Fibroblast of gingiva (primary cell): Measurements from ENCODE around the gene DIP2C.

Source experiments
- DNase-seq: peaks from one replicate; pipeline ENCODE4 v3.0.0-alpha.2; 2011; ENCODE audit warnings: low read depth

DIP2C gene

DNA sequence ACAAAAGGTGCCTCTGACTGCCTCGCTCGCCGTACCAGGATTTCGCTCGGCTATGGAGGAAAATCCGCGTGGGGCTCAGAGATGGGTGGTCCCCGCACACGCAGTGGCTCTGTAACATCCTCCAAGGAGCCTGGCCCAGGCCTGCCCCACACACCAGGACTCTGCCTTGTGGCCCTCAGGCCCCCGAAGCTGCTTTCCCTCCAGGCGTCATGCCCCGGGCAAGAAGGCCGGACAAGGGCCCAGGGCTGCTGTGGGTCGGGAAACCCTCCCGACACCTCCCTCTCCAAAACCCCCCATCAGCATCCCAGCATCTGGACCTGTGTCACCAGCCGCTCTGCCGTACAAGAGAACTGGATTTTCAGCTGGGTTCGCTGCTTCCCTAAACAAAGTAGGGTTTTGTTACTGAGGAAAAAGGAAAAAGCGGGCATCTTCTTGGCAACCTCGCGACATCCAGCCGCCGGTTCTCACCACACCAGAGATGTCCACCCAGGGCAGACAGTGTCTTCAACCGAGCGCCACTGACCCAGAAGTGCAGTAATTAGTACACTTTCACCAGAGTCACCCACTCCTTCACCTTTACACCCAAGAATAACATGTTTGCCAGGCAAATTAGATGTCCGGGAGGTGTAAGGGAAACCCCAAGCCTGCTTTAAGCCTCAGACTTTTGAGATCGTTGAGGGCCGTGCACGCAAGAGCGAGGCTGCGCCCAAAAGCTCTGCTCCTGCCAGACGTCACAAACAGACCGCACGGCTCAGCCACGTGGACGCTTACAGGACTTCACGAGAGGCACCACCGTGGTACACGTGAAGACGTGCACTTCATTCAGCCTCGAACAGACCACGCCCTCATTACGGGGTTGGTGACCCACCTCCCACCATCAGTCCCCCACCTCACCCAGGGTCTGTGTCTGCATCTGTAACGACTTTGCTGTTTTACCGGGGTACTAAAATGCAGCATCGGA lies 62.2 kb downstream of the DIP2C start:
- DNase-seq: no peak

DNA sequence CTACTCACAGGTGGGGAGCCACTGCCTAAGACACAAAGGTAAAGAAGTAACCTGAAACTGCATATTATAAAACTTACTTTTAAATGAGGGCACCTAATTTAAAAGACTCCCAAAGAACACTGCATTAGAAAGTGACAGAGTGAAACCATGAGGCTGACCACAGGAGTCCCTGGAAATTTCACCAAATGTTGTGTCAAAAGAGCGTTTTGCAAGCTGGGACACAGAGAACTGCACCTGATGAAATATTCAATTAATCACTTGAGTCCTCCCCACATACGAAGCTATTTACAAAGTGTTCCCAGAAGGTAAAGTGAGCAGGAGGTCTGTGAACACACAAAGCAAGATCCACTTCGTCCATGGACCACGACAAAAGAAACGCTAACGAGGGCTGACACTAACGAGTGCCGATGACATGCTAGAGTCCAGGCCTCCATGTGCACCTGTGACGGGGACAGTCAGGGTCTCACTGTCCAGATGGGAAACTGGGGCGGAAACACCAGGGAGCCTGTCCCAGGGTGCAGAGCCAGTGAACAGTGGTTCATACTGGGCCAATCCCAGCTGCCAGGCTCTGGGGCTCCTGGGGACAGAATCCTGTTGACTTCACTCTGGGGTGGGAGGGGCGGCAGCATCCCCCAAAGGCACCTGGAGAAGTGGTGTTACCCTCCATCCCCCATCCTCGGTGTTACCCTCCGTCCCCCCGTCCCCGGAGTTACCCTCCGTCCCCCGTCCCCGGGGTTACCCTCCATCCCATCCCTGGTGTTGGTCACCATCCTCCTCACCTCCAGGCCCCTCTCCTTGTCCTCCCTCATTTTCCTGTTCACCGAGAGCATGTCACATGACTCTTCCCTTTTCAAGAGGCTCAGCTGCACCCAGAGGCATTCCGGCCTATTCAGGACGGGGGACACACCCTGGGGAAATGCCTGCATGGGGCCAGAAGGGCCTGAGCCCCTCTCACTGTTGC lies 63.4 kb downstream of the DIP2C start:
- no peak for DNase-seq

DNA sequence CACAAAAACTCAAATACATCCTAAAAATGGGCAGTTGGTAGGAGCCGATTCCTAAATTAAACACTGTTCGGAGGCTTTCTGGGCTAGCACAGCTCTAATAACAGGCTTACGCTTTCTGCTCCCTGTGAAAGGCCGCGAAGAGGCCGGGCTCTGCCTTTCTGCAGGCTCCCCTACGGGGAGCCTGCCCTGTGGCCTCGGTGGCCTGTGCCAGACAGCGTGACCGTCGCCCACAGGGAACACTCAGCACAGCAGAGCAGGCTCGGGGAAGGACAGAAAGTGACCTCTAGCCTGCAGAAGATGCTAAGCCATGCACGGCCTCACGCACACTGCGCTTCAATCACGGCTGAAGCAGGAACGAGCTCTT lies 64.2 kb downstream of the DIP2C start:
- DNase-seq: no peak

DNA sequence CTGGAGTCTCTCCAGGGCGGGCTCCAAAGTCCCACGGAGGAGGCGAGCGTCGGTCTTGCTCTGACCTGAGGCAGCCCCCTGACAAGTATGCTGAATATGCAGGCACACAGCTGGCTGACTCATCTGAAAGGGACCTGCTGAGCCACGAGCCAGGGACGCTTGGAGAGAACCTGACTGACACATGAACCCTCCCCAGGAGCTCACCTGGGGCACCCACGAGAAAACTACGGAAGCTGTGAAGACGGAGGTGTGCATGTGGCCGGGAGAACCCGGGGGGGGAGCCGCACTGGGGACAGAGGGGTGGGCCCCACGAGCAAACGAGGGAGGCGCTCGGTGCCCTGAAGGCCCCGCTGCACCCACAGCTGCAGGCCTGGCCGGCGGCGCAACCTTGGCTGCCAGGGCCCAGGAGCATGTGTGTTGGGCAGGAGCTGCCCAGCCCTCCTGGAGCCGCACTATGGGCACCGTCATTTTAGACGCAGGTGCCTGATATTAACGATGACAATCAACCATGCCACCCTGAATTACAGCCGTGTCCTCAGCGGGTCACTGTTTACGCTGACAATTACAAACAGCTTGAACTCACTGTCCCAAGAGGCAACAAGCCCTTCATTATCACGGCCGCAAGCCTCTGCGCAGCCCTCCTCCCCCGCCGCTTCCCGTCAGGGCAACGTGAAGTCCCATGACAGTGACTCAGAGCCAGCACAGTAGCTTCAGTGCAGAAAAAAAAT lies 64.7 kb downstream of the DIP2C start:
- DNase-seq: peak; percentile 83

DNA sequence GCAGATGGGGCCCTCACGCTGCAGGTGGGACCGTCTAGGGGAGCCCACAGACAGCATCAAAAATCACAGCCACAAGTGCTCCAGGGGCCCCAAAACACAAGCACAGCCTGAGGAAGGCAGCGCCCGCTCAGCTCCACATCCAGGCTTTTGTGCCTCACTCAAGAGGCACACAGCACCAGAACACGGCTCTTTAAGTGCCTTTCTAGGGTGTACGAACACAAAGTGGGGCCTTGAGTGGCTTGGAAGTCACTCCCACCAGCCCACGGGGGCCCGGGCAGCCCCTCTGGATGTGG lies 65.2 kb downstream of the DIP2C start:
- no peak for DNase-seq

DNA sequence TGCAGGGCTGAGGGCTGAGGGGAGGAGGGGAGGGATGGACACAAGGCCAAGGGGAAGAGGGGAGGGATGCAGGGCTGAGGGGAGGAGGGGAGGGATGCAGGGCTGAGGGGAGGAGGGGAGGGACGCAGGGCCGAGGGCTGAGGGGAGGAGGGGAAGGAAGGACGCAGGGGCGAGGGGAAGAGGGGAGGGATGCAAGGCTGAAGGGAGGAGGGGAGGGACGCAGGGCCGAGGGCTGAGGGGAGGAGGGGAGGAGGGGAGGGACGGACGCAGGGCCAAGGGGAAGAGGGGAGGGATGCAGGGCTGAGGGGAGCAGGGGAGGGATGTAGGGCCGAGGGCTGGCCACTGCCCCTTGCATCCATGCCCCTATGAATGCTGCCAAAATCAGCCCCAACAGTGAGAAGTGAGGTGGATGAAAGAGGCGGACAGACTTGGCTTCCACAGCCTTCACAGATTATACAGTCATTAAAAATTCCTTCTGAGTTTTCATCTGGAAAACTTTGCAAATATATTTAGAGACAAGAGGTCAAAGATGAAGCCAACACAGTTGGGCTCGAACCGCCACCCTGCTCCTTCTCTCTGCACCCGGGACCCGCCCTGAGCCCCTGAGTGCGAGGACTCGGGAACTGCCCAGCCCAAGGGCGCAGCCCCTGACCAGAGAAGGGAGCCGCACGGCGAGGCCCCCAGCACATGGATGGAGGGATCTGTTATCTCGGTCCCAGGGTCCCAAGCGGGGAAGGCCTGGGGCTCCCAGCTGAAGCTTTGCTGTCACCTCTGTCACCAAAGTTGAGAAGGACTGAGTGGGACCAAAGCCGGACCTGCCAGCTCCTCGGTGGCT lies 65.8 kb downstream of the DIP2C start:
- no peak for DNase-seq

DNA sequence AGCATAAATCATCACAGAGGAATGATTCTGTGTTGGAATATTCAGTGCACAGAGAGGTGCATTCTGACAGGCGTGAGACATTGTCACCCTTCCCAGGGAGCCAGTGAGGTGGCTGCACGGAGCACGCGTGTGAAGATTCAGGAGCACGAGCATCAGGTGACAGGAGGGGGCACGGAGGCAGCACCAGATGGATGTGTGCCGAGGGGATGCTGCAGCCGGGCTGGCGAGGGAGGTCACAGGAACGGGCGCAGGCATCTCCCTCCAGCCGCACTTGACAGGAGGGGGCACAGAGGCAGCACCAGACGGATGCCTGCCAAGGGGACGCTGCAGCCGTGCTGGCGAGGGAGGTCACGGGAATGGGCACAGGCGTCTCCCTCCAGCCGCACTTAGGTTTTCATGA lies 66.5 kb downstream of the DIP2C start:
- no peak for DNase-seq

DNA sequence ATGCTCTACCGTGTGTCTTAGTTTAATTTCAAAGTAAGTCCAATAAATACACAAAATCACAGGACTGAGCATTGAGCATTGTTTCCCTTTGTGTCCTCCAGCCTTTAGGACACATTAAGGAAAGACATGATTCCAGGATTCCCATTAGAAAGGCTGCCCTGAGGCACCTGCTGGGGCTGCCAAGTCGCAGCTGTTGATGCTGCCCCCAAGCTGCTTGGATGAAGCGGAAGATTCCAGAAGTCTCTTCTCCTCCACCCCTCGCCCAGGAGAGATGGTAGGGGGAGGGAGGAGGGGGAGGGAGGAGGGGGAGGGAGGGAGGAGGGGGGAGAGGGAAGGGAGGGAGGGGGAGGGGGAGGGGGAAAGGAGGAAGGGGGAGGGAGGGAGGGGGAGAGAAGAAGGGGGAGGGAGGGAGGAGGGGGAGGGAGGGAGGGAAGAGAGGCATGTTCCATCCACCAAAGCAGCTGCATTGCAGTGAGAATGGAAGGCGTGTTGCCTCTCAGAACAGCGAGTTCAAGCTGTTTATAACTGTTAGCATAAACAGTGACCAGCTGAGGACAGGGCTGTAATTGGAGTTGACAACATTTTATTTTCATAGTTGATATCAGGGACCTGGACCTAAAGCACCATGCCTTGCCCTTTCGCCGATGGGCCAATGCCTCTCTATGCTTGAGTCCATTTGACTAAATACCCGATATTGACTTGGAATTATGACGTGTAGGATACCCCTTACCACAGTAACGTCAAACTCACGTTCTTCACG lies 67.3 kb downstream of the DIP2C start:
- DNase-seq: no peak

DNA sequence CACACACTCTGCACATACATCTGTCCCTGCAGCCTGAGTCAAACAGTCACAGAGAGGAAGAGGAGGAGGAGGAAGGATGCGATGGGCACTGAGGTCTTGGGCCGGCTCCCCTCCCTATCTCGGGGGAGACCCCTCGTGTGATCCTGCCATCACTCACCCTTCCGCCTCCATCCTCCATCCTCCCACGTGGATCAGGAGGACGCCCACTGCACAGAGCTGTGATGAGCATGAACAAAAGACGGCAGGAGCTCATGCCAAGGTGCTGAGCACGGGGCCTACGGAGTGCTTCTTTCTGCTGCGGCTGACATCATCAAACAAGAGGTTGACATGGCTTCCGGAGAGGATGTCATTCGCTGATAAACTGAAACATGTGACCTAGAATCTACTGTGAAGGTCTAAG lies 68.0 kb downstream of the DIP2C start:
- DNase-seq: no peak

DNA sequence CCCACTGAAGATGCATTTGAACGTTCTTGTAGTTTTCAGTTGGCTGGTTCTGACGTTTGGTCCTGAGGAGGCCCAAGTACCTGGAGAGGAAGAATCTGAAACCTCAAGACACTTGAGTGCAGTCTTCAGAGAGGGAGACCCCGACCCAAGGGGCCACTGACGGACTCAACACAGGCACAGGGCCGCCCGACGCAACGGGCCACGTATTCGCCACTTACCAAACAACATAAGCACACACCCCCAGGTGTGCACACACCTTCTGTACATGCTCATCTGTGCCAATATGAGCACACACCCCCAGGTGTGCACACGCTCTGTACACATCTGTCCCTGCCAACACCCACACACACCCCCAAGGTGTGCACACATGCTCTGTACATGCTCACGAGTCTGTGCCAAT lies 68.5 kb downstream of the DIP2C start:
- DNase-seq: no peak

DNA sequence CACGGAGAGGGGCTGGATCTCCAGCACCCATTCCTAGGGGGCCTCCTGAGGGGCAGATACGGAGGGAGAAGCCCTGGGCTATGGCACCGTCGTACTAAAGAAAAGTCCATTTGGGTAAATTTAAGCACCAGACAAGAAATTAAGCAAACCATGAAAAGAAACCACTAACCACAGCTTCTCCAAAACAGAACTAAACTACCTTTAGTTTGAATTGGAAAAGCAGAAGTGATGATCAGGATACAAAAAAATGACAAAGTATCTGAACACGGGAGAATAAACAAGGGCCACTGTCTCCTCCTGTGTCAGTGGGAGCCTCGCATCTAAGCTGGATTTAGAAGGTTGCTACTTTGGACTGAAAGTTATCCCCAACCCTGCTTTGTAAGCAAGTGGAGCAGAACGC lies 69.1 kb downstream of the DIP2C start:
- no peak for DNase-seq

DNA sequence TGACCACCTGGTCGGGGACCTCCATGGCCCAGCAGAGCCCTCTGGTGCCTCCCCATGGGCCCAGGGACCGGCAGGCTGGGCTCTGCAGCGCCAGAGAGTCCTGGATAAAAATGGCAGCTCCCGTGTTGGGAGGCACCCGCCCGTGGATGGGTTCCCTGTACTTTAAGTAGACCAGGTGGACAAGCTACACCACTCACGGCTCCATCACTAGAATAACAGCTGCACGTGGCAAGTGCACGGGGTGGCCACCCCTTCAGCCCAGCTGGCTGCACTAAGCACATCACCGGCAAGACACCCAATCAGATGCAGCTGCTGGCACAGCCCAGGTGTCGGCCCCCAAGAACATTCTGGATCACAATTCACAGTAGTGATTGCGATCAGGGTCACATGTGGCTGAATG lies 69.8 kb downstream of the DIP2C start:
- no peak for DNase-seq

DNA sequence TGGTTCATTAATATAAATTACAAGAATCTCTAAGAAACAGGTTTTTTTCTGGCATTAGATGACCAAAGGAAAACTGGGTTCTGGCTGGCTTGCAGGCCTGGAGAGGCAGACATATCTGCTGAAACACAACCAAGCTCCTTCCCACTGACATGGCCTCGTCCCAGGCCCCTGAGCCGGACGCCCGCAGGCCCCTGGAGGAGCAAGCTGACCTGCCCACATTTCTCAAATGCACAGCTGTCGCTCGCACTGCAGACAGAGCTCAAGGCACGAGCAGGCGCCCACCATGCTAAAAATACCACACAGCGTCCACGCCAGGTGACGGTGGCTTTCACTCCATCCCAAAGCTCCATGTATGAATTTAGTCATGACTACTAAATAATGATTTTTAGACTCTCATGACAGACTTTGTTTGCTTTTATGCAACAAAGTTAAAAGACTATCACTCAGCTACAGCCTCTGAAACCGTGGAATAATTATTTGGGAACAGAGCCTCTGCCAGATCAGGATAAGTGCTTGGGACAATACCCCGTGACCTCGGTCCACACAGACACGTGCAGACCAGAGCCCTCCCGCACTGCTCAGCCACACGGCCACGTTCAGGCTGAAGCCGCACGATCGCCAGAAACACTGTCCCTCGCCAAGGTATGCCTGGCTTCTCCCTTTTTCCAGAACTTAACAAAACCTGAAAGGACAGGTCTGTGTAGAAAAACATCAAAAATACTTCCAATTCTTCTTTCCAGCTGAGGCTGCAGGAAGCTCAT lies 71.1 kb downstream of the DIP2C start:
- DNase-seq: no peak

DNA sequence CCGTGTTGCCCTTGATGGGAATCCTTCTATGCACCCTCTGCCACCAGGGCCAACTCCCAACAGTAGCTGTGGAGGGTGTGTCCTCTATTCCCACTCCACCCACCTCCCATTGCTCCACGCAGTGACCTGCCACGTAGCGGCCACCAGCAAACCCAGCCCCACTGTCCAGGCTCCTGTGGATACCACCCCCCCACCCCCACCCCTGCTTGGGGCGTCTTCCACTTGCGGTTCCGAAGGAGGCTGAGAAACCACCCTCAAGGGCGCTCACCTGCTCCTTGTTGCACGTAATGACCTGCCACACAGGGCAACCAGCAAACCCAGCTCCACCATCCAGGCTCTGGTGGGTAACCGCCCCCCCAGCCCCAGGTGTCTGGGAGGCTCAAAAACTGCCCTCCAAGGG lies 72.0 kb downstream of the DIP2C start:
- no peak for DNase-seq

DNA sequence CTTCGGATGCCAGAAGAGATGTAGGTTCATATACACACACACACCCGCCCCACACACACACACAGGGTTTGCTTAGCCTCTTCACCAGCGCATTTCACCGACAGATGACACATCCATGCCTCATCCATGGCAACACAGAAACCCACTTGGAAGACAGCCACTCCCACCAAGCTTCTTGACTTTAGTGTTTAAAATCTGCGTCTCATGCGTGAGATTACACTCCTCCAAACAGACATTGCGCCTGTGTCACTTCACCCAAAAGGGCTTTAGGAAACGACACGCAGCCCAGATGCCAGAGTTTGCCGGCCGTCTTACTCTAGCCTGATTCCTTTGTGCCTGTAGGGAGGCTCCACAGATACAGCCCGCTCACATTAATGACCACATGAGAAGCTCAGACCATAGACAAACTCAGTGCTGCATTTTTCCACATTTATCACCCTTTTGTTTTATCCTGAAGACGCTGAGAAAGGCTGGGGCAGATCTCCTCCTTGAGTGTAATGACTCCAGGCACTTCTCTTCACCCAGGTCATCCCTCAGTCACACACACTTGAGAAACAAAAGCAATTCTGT lies 73.8 kb downstream of the DIP2C start:
- peak; percentile 67 for DNase-seq

DNA sequence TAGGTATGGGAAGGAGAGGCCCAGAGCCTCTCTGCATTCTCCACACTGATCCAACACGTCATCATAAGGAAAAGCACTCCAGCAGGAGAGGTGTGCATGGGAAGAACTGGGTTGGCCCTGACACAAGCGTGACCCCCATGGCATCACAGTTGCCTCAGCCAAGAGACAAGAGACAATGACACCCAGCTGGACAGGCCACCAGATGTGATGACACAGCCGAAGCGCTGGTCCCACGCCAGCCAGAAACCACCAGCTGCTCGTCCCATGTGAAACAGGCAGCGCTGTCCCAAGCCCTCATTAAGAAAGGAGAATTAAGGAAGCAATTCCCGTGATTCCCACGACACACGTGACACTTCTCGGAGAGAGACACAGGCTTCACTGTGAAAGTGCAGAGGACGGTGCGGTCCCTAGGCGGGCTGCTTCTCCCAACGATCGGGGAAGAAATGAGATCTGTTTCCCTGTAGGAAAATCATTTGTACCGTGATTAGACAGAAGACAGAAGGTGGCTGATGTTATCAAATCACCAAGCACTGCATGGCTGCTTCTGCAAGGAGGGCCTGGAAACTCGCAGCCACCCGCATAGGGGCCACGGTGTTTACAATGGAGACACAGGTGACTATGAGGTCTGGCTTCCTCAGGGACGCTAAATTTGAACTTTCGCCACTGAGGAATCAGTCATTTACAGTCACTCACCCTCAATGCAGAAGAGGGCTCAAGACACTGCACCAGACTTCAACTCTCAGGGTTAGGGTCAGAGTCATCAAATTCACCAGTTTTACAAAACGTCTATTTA lies 74.5 kb downstream of the DIP2C start:
- peak; percentile 24 for DNase-seq

DNA sequence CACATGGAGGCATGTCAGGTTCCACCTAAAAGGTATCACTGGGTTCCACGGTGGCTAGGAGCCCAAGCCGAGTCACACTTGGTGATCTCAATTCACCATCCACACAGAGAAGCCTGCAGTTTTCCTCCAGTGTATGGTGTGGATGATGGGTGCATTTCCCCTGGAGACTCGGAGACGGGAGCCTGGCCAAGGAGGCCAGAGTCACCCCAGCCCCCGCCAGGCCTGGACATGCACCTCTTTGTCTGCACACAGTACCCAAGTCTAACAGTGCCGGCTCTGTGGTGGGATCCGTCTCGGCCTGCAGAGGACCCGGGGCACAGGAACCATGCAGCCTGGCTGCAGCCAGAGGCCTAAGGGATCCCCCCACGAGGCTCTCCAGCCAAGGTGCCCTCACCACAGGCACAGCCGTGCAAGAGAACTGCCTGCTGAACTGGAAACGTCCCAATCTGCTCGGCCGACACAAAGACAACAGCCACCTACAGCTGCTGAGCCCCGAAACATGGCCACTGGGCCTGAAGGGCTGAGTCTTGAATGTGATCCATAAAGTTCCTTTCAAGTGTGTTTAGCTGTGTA lies 75.2 kb downstream of the DIP2C start:
- no peak for DNase-seq
